Pancreas (tissue), 10 donors: ENCODE results near the gene TOB1. TPM values are rescaled to one million over a fixed set of nuclear protein-coding genes. Genes with fewer than 3 reads are reported as not detected.

Source experiments
- ATAC-seq, 4 donors: fragments of 200-7000 bp; cut with Tn5 transposase; one replicate each; pipeline versions ENCODE4 v1.8.0 to v1.9.1; 2020; ENCODE audit warnings: mild to moderate bottlenecking in 4 of 4, moderate library complexity in 4 of 4
- DNase-seq, 6 donors: peaks; one replicate each; pipeline ENCODE4 v3.0.0-alpha.2; 2020
- FAIRE-seq: peaks from 2 replicates; lab custom pipeline; 2012; peaks lifted over from hg19 to GRCh38; lab: Jason Lieb, UNC
- H3K27ac ChIP-seq, 4 donors: fragments of 200-600 bp; sonication (generic); 1 replicate in 3 of 4; 2 replicates in 1 of 4; pipeline versions ENCODE4 v1.5.0 to v1.8.0; 2020
- H3K27me3 ChIP-seq, 4 donors: fragments of 200-600 bp; one replicate each; pipeline ENCODE4 v1.8.0; 2021
- H3K36me3 ChIP-seq, 3 donors: fragments of 200-600 bp; sonication (generic) in 1 of 3; one replicate each; pipeline versions ENCODE4 v1.5.0 to v1.8.0; 2020 to 2021
- H3K4me1 ChIP-seq, 3 donors: fragments of 200-600 bp; one replicate each; pipeline ENCODE4 v1.8.0; 2021
- H3K4me3 ChIP-seq, 4 donors: fragments of 200-600 bp; sonication (generic) in 2 of 4; one replicate each; pipeline versions ENCODE4 v1.5.0 to v1.8.0; 2020 to 2021
- H3K9me3 ChIP-seq, 4 donors: fragments of 200-600 bp; one replicate each; pipeline ENCODE4 v1.8.0; 2021
- CTCF ChIP-seq, 4 donors: fragments of 200-600 bp; sonication (generic) in 3 of 4; IDR thresholded peaks; one replicate each; pipeline versions ENCODE4 v1.5.0 to v1.8.0; 2021; ENCODE audit warnings: antibody characterized with exemption in 4 of 4
- WGBS, 2 donors: extraction: QIAGEN DNeasy Blood & Tissue Kit; methylation state at CpG; one replicate each; pipeline ENCODE4 v1.1.7; 2013; 5-methylcytosine and 5-hydroxymethylcytosine counted together
- intact Hi-C, 3 donors: fragments of 100-400 bp; cut with DNase I; formaldehyde crosslinking; loops; one replicate each; pipeline versions ENCODE4 v1.11.1 to v1.14.2; 2022
- polyA plus RNA-seq, 2 donors: library from polyadenylated mRNA; stranded (reverse); fragments of 200-250 nt; gene quantifications; one replicate each; pipeline ENCODE4 v1.2.3, GENCODE V29; 2013
- total RNA-seq, 6 donors: library from RNA; stranded (reverse); fragmentation: NEBNext Ultra II Directional in 4 of 6; extraction: Animal tissue kit (Norgen Biotek cat#: 25700) in 4 of 6; gene quantifications; one replicate each; pipeline versions ENCODE4 v1.2.1 to v1.2.4, GENCODE V29; 2021 to 2023
- donor health status: healthy with polysubstance abuse.
- donor health status: DM: no; HTN: no; CAD: no; lungs with moderate emphysema.
- donor health status: DM: no; HTN: no; CAD: no.
- donor health status: control.
- donor health status: control.
- donor health status: Bipolar disorder and iron deficiency.
- donor health status: DM: yes; HTN: yes; CAD: no.
- donor health status: DM: no; HTN: no; CAD: no.
- donor health status: DM: no; HTN: no; CAD: no.
- donor health status: DM: yes; HTN: yes; CAD: no.

TOB1 gene
- total and polyA plus RNA-seq, 8 donors = 33.1 to 157 (median 78.3) TPM

- ATAC-seq (peak in 2 of 4 donors; percentile 22 to 44), FAIRE-seq (no peak), DNase-seq (peak in 1 of 6 donors; percentile 53)
- Histone ChIP-seq H3K36me3 (no peaks in the 10 kb centered on the region), H3K27me3 (no peaks in the 10 kb centered on the region), H3K4me3 (no peak overlapping the region), H3K9me3 (no peaks in the 10 kb centered on the region), H3K27ac (no peak overlapping the region), H3K4me1 (no peaks in the 10 kb centered on the region)
- 77 to 80% methylated on average over 7 of the region's 7 CpGs for WGBS, 2 donors
- no peak for TF ChIP-seq CTCF (IDR thresholded peaks at IDR 0.05)
- intact Hi-C loops = loop anchor here in 1 of 3 donors (10.0 kb wide), 1 partner anchor 53 kb away; no protein-coding TSS in a partner anchor
Observed at GRCh38 chr17:50837286-50837979, 28.7 kb downstream of the TOB1 start.

- Histone ChIP-seq H3K27me3 (no peaks in the 10 kb centered on the region), H3K27ac (no peak overlapping the region), H3K4me3 (no peak overlapping the region), H3K4me1 (no peaks in the 10 kb centered on the region), H3K36me3 (no peaks in the 10 kb centered on the region), H3K9me3 (no peaks in the 10 kb centered on the region)
- DNase-seq (no peak), ATAC-seq (no peak), FAIRE-seq (no peak)
- intact Hi-C loops = loop anchor here in 1 of 3 donors (10.0 kb wide), 1 partner anchor 52 kb away; no protein-coding TSS in a partner anchor
- WGBS, 2 donors = 91 to 93% methylated on average over 11 of the region's 11 CpGs
- TF ChIP-seq CTCF (IDR thresholded peaks at IDR 0.05) = no peak
Observed at GRCh38 chr17:50836826-50837225, 29.3 kb downstream of the TOB1 start.

GRCh38 chr17:50835301-50836234 lies 30.6 kb downstream of the TOB1 start, which contains the start of gene WFIKKN2:
TSS of gene WFIKKN2 (plus strand) at chr17:50835586. CDS start at chr17:50835938, 352 bp downstream.
- H3K9me3 ChIP-seq = no peaks in the 10 kb centered on the region
- intact Hi-C loops = loop anchor here in 1 of 3 donors (10.0 kb wide), 1 partner anchor 51 kb away; no protein-coding TSS in a partner anchor
- no peaks in the 10 kb centered on the region for H3K36me3 ChIP-seq
- peak in 1 of 6 donors; percentile 56 for DNase-seq
- no peak within 1 kb of the TSS for H3K27ac ChIP-seq
- H3K4me3 ChIP-seq = peak within 1 kb of the TSS in 1 of 4 donors; percentile 22
- H3K4me1 ChIP-seq = no peaks in the 10 kb centered on the region
- H3K27me3 ChIP-seq = no peaks in the 10 kb centered on the region
- no peak for FAIRE-seq
- peak in 2 of 4 donors; percentile 17 to 26 for ATAC-seq
- TF ChIP-seq CTCF (IDR thresholded peaks at IDR 0.05) = no peak
- 68 to 69% methylated on average over 39 of the region's 39 CpGs for WGBS, 2 donors

- intact Hi-C loops = loop anchor here in 1 of 3 donors (10.0 kb wide), 1 partner anchor 50 kb away; no protein-coding TSS in a partner anchor
- TF ChIP-seq CTCF (IDR thresholded peaks at IDR 0.05) = no peak
- H3K4me3 ChIP-seq = peak overlapping the region in 1 of 4 donors; percentile 22
- DNase-seq = peak in 1 of 6 donors; percentile 64
- no peaks in the 10 kb centered on the region for H3K36me3 ChIP-seq
- peaks cover 0 to 3% (median 0%) of the 10 kb centered on the region in 3 donors for H3K4me1 ChIP-seq
- no peak for FAIRE-seq
- H3K27me3 ChIP-seq = no peaks in the 10 kb centered on the region
- peak in 3 of 4 donors; percentile 17 to 22 (median 18) for ATAC-seq
- no peaks in the 10 kb centered on the region for H3K9me3 ChIP-seq
- 53 to 54% methylated on average over 38 of the region's 38 CpGs for WGBS, 2 donors
- H3K27ac ChIP-seq = no peak overlapping the region
Observed at GRCh38 chr17:50834429-50835300, 31.5 kb downstream of the TOB1 start.
